T-helper 2 cell treated with Interferon-gamma antibody and Interleukin-4, amounts not matched to agents 5 μg/mL and 100 μg/mL, for 36 hours (primary cell): ENCODE measurements around the gene DNTT.

ENCODE experiments used
- DNase-seq: peaks from one replicate; pipeline ENCODE4 v3.0.0; 2021; ENCODE audit warnings: low spot score
- H3K27ac Mint-ChIP-seq: one replicate; pipeline ENCODE4 v1.8.0; 2021; ENCODE audit warnings: mild to moderate bottlenecking, mixed read lengths
- H3K27me3 Mint-ChIP-seq: one replicate; pipeline ENCODE4 v1.8.0; 2021; ENCODE audit warnings: low read depth, mixed read lengths
- H3K36me3 Mint-ChIP-seq: one replicate; pipeline ENCODE4 v1.8.0; 2021; ENCODE audit warnings: low read depth, mixed read lengths
- H3K4me1 Mint-ChIP-seq: one replicate; pipeline ENCODE4 v1.8.0; 2021; ENCODE audit warnings: low read depth, mixed read lengths
- H3K4me3 Mint-ChIP-seq: one replicate; pipeline ENCODE4 v1.8.0; 2022; ENCODE audit warnings: mild to moderate bottlenecking, moderate library complexity, mixed read lengths
- H3K9me3 Mint-ChIP-seq: one replicate; pipeline ENCODE4 v1.8.0; 2021; ENCODE audit warnings: mixed read lengths

DNTT gene

DNA sequence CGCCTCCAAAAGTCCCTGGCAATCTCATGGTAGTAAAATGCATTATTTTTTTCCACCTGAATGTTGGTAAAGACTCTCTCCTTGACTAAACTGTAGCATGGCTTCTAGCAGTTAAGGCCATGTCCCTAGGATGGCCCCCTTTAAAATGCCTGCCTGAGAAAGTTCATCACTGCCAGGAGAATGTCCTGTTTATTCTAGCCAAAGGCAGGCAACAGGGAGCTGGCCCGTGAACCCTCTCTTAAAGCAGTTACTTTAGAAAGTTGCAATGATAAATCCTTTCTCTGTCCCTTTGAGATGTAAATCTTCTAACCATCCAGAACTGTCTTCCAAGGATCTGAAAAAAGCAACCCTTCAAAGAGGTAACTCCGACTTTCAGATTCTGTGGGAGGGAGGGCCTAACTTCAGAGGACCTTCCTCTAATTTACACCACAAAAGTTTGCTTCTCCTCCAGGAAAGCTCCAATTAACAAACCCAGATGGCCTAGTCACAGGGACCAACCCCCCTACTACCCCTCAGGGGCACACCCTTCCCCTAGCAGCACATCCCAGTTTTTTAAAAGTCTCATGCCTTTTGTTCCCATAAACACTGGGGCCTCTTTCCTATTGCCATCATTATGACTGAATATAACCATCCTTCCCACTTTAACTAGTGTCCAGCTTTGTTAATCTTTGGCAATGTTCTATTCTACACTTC, 5.5 kb downstream of the DNTT start:
- DNase-seq, result no peak
- H3K36me3 Mint-ChIP-seq, result no peaks in the 10 kb centered on the region
- H3K9me3 Mint-ChIP-seq, result no peaks in the 10 kb centered on the region
- H3K27me3 Mint-ChIP-seq, result peaks cover 33% of the 10 kb centered on the region
- H3K4me3 Mint-ChIP-seq, result no peak overlapping the region
- H3K4me1 Mint-ChIP-seq, result no peaks in the 10 kb centered on the region
- H3K27ac Mint-ChIP-seq, result no peak overlapping the region

DNA sequence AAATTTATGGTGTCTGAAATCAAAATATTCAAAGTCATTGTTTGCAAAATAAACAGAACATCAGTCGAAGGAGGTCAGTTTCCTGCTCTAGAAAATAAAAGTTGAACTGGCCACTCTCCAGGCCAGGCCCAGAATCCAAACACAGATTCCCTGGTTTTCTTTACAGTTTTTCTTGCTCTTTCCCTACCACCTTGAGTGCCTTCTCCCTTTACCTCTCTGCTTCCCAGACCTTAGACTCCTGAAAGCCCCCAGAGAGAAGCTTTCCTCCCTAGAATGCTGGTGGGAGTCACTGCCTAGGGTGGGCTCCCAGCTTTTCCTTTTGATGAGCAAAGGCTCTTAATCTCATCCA, 6.1 kb downstream of the DNTT start:
- no peak for DNase-seq
- peaks cover 28% of the 10 kb centered on the region for H3K27me3 Mint-ChIP-seq
- H3K36me3 Mint-ChIP-seq, result no peaks in the 10 kb centered on the region
- H3K4me1 Mint-ChIP-seq, result no peaks in the 10 kb centered on the region
- no peak overlapping the region for H3K4me3 Mint-ChIP-seq
- no peaks in the 10 kb centered on the region for H3K9me3 Mint-ChIP-seq
- no peak overlapping the region for H3K27ac Mint-ChIP-seq

DNA sequence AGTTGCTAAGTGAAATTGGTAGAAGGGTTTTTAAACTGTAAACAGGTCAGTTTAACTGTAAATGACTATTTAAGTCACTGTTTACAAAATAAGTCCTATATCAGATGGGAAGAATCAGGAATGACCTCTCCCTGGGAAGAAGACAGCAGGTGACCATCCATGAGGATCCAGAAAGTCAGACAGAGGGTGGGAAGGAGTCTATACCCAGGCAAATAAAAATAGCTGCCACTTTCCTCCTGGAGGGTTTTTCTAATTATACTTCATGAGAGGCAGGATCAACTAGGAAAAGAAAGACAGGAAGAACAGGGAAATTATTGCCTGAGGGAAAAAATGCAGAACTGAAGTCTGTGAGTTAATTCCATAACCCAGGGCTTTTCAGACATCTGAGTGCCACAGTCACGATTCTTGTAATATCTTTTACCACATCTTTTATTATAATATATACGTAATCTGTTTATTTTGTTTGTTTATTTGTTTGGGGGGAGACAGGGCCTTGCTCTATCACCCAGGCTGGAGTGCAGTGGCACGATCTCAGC, 7.0 kb downstream of the DNTT start:
- Mint-ChIP-seq H3K4me1 (no peaks in the 10 kb centered on the region), H3K27me3 (peaks cover 27% of the 10 kb centered on the region), H3K9me3 (no peaks in the 10 kb centered on the region), H3K27ac (no peak overlapping the region), H3K36me3 (no peaks in the 10 kb centered on the region), H3K4me3 (no peak overlapping the region)
- no peak for DNase-seq

DNA sequence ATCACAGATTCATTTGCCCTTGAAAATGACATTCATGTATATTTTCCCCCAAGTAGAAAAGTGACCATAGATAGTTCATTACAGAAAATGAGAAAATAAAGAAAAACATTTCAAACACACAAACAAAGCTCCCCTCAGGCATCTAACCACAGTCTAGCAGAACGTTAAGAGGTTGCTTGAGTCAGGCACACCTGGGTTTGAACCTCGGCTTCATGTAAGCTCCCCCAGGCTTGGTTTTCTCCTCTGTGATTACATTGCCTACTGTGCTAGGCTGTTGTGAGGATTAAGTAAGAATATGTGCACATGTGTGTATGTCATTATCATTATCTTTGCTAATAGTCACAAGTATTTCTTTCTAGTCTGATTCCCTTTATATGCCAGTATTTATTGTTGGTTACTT, 9.1 kb downstream of the DNTT start:
- Mint-ChIP-seq H3K9me3 (no peaks in the 10 kb centered on the region), H3K36me3 (no peaks in the 10 kb centered on the region), H3K4me3 (no peak overlapping the region), H3K4me1 (no peaks in the 10 kb centered on the region), H3K27ac (no peak overlapping the region), H3K27me3 (peaks cover 23% of the 10 kb centered on the region)
- no peak for DNase-seq

DNA sequence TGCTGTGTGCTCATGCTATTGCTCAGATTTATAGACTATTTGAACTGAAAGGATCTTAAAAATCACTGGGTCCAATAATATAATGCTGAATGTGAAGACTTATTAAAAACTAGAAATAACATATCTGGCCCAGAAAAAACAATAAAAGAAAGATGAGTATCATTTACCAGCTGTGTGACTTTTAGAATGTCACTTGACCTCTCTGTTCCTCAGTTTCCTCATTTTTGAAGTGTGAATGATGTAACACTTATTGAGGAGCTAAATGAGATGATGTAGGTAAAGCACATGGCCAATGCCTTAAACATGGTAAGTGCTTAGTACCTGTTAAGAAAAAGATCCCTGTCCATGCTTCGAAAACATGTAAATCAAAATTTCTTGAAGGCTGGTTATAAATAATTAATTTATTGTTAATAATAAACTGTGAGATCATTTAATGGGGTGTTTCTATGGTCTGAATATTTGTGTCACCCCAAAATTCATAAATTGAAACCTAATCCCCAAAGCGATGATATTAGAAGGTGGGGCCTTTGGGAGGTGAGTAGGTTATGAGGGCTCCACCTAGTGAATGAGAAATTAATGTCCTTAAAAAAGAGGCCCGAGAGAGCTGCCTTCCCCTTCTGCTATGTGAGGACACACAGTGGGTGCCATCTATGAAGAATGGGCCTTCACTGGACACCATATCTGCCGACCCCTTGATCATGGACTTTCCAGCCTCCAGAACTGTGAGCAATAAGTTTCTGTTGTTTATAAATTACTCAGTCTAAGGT, 13.0 kb downstream of the DNTT start:
- Mint-ChIP-seq H3K4me1 (no peaks in the 10 kb centered on the region), H3K27ac (no peak overlapping the region), H3K9me3 (no peaks in the 10 kb centered on the region), H3K27me3 (peaks cover 14% of the 10 kb centered on the region), H3K36me3 (no peaks in the 10 kb centered on the region), H3K4me3 (no peak overlapping the region)
- no peak for DNase-seq

DNA sequence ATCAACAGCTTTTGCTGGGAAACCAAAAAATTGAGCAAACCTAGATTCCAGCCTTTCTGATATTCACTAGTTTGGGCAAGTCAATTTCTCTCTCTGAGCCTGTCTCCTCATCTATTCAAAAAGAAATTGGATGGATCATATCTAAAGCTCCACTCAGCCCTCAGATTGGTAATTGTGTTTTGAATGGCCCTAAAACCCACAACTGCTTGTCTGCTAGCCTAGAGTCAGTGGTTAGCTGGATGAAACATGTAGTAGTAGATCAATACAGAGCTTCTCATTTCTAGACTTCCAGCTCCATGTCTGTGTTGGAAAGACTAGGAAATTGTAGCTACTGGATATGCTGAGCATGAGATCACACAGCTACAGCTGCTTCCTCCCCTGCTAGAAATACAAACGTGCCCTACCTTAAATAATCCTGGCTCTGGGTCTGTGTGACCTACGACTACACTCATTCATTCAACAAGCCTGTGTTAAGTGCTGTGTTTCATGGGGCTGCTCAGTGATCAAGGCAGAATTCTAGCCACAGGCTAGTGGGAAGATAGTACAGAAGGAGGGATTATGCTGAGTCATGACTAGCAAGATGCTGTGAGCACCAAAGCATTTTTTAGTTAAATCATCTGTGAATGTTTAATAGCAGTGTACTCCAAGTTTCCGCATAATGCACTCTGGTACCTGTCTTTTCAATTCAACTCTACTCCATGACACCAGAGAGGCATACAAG, 15.7 kb downstream of the DNTT start:
- no peak overlapping the region for H3K27ac Mint-ChIP-seq
- no peak for DNase-seq
- H3K4me3 Mint-ChIP-seq, result no peak overlapping the region

DNA sequence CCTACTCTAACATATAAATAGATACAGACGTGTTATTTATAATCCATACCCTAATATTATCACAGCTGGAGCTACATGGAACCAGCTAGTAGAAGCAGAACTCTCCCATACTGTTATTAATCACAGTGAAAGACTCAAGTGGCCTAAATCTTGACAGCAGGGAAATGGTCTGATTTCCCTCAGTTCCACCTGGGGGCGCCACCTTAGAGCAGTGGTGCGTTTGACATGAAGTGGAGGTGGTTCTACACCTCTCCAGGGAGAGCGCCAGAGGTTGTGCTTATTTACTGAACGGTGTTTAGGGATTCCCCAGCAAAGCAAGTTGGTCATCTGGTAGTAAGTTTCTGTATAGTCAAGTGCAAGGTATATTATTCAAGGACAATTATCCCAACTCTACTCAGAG, 17.6 kb downstream of the DNTT start:
- Mint-ChIP-seq H3K27ac (no peak overlapping the region), H3K27me3 (peaks cover 17% of the 10 kb centered on the region), H3K4me1 (no peaks in the 10 kb centered on the region), H3K36me3 (no peaks in the 10 kb centered on the region), H3K4me3 (no peak overlapping the region), H3K9me3 (no peaks in the 10 kb centered on the region)
- DNase-seq, result no peak

More for the DNA sequence above, 15.7 kb downstream of the DNTT start:
- H3K27me3 Mint-ChIP-seq, result peaks cover 16% of the 10 kb centered on the region
- no peaks in the 10 kb centered on the region for H3K4me1 Mint-ChIP-seq
- no peaks in the 10 kb centered on the region for H3K36me3 Mint-ChIP-seq
- H3K9me3 Mint-ChIP-seq, result no peaks in the 10 kb centered on the region

DNA sequence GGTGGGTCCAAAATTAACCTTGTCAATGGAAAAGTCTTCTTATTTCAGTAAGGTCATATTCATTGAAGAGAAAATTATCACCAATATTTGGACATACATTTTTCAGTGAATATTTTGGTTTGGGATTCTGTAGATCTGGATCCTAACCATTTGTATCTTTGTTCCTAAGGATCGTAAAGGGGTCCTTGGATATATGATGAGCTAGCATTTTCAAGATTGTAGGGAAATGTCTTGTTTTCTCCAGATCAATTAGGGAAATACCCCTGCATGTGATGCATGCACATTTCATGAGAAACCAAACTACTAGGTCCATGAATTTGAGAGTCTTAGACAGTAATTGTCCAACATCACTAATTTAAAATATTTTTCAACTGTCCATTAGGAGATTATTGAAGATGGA, 18.0 kb downstream of the DNTT start:
- Mint-ChIP-seq H3K36me3 (no peaks in the 10 kb centered on the region), H3K27me3 (peaks cover 18% of the 10 kb centered on the region), H3K27ac (no peak overlapping the region), H3K9me3 (no peaks in the 10 kb centered on the region), H3K4me3 (no peak overlapping the region), H3K4me1 (no peaks in the 10 kb centered on the region)
- DNase-seq, result no peak

DNA sequence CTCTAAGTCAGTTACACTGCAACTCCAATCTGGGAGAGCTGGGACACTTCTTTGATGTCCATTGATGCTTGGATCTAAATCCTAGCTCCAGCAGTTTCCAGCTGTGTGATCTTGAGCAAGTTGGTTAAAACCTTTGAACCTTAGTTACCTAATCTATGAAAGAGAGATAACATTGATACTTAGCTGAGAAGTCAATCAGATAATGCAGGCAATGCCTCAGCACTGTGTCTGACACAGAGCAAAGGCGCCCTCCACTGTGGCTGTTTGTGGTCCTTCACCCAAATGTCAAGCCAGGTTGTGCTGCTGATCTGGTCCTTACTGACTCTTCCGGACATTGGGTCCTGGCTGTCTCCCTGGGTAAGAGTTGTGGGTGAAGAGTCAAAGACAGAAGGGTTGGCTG, 20.2 kb downstream of the DNTT start:
- DNase-seq, result no peak
- H3K36me3 Mint-ChIP-seq, result no peaks in the 10 kb centered on the region
- H3K4me1 Mint-ChIP-seq, result no peaks in the 10 kb centered on the region
- no peak overlapping the region for H3K4me3 Mint-ChIP-seq
- peaks cover 32% of the 10 kb centered on the region for H3K27me3 Mint-ChIP-seq
- no peaks in the 10 kb centered on the region for H3K9me3 Mint-ChIP-seq
- H3K27ac Mint-ChIP-seq, result no peak overlapping the region

DNA sequence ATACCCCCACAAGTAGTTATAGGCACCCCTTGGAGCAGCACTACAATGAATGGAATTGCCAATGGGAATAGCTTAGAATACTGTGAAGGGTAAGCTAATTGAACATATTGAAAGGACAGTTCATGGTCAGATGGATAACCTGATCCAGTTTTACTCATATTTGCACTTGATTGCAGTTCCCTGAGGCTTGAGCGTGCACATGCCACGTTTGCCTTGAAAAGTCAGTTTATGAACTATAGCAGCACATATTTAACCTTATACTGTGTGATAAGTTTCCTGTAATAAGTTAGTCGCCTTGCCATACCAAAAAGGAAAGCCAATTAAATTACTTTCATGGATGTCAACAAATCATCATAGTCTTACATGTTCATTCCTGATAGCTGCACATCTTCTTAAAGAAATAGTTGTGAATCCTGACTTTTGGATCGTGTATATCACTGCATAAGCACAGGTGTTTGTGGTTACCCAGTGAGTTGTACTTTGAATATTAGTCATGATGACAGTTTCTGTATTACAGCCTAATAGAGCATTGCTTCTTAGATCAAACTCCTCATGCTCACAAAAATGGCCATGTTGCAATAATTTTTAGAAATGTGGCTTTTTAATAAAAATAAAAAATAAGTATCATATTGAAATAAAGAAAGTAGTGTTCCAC, 21.6 kb downstream of the DNTT start:
- Mint-ChIP-seq H3K27me3 (peaks cover 33% of the 10 kb centered on the region), H3K4me1 (no peaks in the 10 kb centered on the region), H3K9me3 (no peaks in the 10 kb centered on the region), H3K27ac (no peak overlapping the region), H3K36me3 (no peaks in the 10 kb centered on the region), H3K4me3 (no peak overlapping the region)
- DNase-seq, result no peak

DNA sequence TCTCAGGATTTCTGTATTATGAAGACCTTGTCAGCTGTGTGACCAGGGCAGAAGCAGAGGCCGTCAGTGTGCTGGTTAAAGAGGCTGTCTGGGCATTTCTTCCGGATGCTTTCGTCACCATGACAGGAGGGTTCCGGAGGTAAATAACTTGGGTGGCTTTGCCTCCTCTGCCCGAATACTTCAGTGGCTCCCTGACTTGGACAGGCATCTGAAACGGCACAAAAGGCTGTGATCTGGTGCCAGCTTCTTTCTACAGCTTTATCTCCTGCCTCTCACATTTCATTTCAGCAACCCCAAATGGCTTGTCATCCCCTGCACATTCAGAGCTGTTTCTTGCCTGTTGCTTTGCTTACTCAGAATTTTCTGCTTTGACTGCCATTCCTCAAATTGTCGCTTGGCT, 23.2 kb downstream of the DNTT start:
- Mint-ChIP-seq H3K4me1 (no peaks in the 10 kb centered on the region), H3K27me3 (peaks cover 43% of the 10 kb centered on the region), H3K9me3 (no peaks in the 10 kb centered on the region), H3K4me3 (no peak overlapping the region), H3K36me3 (no peaks in the 10 kb centered on the region), H3K27ac (no peak overlapping the region)
- DNase-seq, result no peak

DNA sequence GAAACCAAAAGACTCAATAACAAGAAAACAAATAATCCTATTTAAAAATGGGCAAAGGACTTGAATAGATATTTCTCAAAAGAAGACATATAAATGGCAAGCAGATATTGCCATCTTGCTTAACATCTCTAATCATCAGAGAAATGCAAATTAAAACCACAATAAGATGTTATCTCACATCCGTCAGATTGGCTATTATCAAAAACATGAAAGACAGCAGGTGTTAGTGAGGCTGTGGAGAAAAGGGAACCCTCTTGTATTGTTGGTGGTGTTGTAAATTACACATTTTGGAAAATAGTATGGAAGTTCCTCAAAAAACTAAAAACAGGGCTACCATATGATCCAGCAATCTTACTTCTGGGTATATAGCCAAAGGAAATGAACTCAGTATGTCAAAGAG, 28.9 kb downstream of the DNTT start:
- no peak for DNase-seq
- Mint-ChIP-seq H3K27me3 (peaks cover 47% of the 10 kb centered on the region), H3K27ac (no peak overlapping the region), H3K4me1 (peaks cover 9% of the 10 kb centered on the region), H3K4me3 (no peak overlapping the region), H3K9me3 (no peaks in the 10 kb centered on the region), H3K36me3 (no peaks in the 10 kb centered on the region)

DNA sequence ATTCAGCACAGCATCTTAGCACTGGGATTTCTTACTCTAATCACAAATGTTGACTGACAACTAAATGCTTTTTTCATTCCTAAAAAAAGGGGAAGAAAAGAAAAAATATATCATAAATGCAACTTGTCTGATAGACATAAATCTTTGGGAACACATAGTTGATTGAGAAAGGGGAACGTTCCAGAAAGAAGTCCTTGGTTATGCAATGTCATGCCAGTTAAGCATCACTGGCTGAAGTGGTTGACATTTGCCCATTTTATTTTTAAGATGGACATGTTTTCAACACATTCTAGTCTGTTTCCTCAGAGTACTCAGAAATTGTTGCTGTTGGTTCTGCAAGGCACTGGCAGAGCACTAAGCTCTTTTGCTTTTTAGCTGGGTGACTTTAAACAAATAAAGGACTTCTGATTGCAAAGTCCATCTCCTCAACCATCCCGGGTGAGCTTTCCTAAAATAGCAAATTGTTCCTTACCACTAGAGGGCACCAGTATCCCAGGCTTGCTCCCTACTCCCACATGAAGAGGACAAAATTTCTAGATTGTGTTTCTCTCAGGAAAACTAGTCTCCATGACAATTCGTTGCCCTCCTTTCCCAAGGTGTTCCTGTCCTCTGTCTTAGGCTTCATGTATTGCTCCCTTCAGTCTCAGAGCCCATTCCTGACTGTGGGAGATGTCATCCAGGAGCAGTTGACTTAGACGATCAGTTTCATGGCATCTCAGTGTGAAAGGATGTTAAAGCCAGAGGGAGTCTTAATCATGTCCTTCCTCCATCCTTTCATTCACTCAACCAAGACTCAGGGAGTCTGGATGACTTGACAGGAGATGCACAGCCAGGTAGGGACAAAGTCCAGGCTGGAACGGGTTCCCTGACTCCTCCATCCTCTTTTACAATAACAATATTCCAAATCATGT, 30.6 kb downstream of the DNTT start:
- no peak overlapping the region for H3K4me3 Mint-ChIP-seq
- no peaks in the 10 kb centered on the region for H3K36me3 Mint-ChIP-seq
- peaks cover 42% of the 10 kb centered on the region for H3K27me3 Mint-ChIP-seq
- peaks cover 9% of the 10 kb centered on the region for H3K4me1 Mint-ChIP-seq
- no peak for DNase-seq
- no peak overlapping the region for H3K27ac Mint-ChIP-seq
- H3K9me3 Mint-ChIP-seq, result no peaks in the 10 kb centered on the region
